GDM1 (cell line): ENCODE data around the gene CHMP4A.

Source experiments
- DNase-seq: peaks from one replicate; lab custom pipeline; 2025; lab: John Stamatoyannopoulos, UW

Gene CHMP4A

DNA sequence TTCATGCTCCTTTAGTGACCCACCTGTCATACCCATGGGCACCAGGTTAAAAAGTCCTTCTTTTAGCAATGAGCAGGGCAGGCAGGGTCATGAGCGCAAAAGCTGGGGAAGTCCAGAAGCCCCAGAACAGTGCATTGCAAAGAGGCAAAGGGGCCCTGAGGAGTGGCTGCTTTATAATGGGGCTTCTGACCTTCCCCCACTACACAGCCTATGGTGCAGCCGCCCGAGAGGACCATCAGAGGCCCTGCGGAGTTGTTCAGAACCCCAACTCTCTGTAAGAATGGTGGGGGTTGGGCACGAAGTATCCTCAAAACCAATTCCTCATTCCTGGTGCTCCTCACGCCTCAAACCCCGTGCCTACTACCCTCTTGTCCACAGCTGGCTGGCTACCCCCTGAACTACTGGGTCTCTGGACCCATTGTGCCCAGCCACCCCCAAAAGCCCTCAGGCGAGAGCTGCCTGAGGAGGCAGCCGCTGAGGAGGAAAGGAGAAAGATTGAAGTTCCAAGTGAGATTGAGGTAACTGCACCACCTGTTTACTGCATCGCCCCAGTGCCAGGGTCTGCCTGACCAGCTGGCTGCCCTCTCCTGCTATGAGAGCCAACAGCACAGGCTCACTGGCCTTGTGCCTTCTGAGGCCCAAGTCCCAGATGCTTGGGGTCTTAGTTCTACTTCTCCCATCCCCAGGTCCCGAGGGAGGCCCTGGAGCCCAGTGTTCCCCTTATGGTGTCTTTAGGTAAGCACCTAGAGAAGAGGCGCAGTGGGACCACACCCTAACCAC lies 34.7 kb downstream of the CHMP4A start:
- no peak for DNase-seq

DNA sequence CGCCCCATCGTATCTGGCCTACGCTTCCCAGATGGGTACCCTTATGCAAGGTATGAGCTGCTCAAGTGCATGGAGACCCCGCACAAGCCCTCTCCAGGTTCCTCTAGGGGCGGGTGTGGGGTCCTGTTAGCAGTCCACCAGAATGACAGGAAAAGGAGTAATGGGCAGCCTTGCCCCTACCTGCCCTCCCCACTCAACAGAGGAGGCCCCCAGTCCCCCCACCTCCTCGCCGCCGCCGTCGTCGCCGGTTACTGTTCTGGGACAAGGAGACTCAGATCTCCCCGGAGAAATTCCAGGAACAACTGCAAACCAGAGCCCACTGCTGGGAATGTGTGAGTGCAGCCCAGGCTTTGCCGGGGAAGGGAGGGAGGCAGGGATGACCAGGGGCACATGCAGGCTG lies 35.4 kb downstream of the CHMP4A start:
- no peak for DNase-seq

DNA sequence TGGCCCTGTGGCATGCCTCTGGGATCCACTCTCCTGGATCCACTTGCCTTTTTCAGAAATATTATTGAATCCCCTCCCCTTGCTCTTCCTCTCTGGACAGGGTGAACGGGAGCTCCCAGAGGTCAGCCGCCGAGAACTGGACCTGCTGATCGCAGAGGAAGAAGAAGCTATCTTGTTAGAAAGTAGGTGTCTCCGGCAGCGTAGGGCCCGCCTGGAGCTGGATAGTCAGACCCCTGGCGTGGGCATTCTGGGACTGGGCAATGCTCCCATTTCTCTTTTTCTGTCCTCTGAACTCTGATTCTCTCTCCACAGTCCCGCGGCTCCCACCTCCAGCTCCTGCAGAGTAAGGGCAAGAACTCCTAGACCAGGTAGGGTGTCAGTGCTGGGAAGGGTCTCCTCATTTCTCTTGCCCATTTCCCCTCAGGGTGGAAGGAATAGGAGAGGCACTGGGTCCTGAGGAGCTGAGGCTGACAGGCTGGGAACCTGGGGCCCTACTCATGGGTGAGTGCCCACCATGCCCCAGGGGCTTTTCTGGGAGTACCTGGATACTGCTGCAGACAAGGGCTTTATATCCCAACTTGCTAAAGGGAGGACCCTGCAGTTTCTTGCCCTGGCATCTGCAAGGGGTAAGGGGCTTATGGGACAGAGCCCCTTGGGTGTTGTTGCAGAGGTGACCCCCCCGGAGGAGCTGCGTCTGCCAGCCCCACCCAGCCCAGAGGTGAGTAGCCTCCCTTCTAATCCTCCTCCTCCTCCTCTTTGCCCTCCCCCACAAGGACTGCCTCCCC lies 36.1 kb downstream of the CHMP4A start:
- no peak for DNase-seq

- DNase-seq, result no peak
Observed at GRCh38 chr14:24176599-24176998, 36.7 kb downstream of the CHMP4A start.

GRCh38 chr14:24172871-24173281 lies 40.4 kb downstream of the CHMP4A start:
- no peak for DNase-seq

DNA sequence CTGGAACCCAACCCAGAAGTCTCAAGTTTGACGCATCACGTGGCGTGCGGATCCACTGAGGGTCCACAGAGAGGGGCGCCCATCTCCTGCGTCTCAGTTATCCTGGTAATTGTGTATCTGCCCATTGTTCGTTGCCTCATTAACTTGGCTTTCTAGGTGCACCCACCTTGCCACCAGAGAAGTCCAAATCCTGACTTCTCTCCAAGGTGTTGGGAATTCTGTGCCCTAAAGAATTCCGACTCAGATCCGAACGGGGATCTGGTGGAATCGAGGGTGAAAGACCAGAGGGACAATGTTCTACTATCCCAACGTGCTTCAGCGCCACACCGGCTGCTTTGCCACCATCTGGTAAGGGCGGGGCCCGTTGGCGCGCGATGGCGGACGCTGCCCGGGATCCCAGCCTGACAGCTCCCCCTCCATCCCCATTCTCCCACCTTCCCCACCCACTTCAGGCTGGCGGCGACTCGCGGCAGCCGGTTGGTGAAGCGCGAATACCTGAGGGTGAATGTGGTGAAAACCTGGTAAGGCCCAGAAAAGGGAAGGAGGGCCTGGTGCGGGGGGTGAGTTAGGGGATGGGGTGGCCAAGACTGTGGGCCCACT lies 40.9 kb downstream of the CHMP4A start:
- DNase-seq, result no peak

DNA sequence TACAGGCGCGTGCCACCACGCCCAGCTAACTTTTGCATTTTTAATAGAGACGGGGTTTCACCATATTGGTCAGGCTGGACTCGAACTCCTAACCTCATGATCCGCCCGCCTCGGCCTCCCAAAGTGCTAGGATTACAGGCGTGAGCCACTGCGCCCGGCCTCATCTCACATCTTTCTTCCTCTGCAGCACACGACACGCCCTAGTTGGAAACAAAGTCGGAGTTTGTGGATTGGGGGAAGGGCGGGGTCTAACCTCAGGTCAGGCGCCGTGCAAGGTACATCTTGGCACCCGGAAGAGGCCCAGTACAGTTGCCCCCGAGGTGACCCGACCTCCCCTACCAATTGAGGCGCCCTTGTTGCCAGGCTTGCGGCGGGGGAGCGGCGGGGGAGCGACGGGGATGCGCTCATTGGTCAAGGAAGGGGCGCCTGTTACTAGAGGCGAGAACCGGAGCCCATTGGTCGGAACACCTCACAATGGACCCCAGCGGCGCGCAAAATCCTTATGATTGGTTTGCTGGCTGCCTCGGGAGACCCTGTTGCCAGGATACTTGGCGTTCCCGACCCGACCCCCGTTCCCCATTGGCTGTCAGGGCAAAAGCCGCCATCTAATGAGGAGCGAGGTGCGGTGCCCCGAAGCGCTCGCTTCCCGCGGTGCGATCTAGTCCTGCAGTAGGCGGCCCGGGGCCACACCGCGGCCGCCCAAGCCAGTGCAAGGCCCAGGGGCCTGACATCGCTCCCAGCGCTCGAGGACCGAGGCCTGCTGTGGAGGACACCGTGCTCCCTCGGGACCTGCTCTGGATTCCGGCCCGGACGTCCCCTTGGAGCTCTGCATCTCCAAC lies 41.6 kb downstream of the CHMP4A start, which contains the start of gene REC8:
Gene REC8 (plus strand): TSS at position 659 of the 839 bp plus-strand sequence. CDS start 473 bp downstream, outside the sequence.
- DNase-seq, result no peak

GRCh38 chr14:24167469-24168114 lies 45.7 kb downstream of the CHMP4A start:
- no peak for DNase-seq

DNA sequence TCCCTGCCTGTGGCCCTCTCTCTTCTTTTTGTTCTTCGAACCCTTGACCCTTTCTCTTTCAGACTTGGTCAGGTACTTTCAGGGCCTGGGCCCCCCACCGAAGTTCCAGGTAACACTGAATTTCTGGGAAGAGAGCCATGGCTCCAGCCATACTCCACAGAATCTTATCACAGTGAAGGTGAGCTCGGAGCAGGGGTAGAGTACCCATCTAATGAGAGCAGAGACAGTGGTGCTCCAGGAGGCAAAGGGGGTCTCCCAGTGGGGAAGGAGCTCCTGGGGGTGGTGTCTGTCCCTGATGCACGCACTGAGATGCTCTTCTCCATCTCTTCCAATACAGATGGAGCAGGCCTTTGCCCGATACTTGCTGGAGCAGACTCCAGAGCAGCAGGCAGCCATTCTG lies 47.5 kb downstream of the CHMP4A start:
- no peak for DNase-seq

GRCh38 chr14:24164518-24164991 lies 48.7 kb downstream of the CHMP4A start:
- no peak for DNase-seq

DNA sequence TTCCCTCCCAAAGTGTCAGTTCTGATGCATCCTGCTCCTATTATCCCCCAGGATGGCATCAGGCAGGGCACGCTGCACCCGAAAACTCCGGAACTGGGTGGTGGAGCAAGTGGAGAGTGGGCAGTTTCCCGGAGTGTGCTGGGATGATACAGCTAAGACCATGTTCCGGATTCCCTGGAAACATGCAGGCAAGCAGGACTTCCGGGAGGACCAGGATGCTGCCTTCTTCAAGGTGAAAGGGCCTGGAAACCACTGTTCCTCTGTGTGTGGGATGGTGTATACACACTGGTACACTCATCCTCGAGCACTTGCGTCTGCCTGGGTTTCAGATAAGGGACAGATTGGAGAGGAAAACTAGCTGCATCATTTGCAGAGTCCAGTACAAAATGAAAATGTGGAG lies 51.2 kb downstream of the CHMP4A start:
- no peak for DNase-seq

DNA sequence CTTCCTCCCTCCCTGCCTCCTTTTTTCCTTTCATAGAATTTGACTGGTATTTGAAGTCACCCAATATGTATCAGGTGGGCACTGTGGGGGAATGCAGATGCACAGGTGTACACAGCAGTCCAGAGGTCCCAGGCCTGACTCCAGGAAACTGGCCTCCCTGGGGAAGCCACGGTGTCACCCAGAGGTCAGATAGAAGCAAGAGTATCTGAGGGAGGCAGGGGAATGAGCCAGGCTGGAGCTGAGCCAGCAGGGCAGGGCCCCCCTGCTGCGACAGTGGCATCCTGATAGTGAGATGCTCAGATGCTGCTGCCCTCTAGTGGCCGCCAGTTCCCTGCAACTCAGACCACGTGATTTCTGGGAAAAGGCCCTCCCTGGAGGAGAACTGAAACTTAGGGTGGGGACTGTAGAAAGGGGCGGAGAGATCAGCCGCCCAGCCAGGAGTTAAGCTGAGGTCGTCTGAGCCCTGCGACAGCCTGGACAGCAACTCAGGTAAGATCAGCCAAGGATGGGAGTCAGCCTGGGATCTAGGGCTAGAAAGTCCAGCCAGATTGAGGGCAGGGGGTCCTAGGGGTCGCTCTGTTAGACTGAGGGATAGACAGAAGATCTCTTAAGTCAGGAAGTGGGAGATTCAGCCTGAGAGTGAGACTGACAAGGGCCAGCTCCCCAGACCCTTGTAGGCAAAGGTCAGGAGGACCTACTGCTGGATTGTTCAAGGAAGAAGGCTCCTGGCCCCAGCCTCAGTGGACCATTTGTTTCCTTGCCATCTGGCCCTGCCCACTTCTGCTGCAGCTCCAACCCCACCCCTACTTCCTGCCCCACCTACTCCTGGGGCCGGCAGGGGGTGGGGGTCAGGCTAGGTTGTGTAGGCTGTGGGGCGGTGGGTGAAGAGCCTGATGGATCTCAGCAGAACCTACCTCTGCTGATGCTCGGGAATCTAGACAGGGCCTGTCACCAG lies 52.2 kb downstream of the CHMP4A start, which contains the start of gene IRF9:
Gene IRF9 (plus strand): TSS at position 416 of the 955 bp plus-strand sequence. CDS start 880 bp downstream, outside the sequence.
- DNase-seq, result peak; percentile 94

- no peak for DNase-seq
Observed at GRCh38 chr14:24160499-24160849, 52.8 kb downstream of the CHMP4A start.

DNA sequence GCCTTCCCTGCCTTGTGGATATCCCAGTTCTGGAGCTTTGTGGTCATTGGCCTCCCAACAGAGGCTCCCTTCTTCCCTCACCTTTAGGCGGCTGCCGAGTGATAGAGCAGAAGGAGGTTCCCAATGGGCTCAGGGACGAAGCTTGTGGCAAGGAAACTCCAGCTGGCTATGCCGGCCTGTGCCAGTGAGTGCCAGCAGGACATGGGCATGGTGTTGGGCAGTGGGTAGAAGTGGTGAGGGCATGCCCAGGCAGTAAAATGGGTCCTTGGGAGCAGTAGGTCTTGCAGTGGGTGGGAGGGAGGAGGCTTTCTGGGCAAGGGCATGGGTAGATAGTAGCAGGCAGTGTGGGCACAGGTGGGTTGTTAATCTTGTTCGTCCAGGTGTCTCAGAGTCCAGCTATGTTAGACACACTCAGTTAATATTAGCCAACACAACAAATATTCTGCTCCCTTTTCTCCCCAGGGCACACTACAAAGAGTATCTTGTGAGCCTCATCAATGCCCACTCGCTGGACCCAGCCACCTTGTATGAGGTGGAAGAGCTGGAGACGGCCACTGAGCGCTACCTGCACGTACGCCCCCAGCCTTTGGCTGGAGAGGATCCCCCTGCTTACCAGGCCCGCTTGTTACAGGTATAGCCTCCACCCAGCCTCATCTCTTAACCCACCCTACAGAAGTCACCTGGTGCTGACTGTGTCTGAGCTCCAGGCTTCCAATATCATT lies 53.4 kb downstream of the CHMP4A start:
- no peak for DNase-seq
